Measurements from ENCODE around the gene CLCA2. TPM values are rescaled to one million over a fixed set of nuclear protein-coding genes. Genes with fewer than 3 reads are reported as not detected.

CLCA2 gene
- total RNA-seq, 1 experiment from 2014 or later = not detected

GRCh38 chr1:86448670-86449069 is 24.7 kb downstream of the CLCA2 start:
- WGBS (ENCODE audit: extremely low coverage, insufficient read length, low lambda C conversion rate) = no CpG with 5 or more reads among the region's 1 CpG
- no peak overlapping the region for H3K56ac ChIP-seq (ENCODE audit: insufficient read length, low read depth, low read length)
- no peak for DNase-seq
- H3K79me1 ChIP-seq (ENCODE audit: insufficient read depth, low read depth, low read length, poor library complexity, severe bottlenecking) = no peaks in the 10 kb centered on the region
- no peak overlapping the region for H3K23ac ChIP-seq (ENCODE audit: insufficient read length, low read depth, low read length)
- H4K20me1 ChIP-seq (ENCODE audit: control insufficient read depth, insufficient read depth, insufficient read length) = no peaks in the 10 kb centered on the region
- Mint-ChIP-seq H3K4me3 (no peak overlapping the region), H3K27ac (no peak overlapping the region), H3K9me3 (no peaks in the 10 kb centered on the region), H3K27me3 (ENCODE audit: low read depth) (no peaks in the 10 kb centered on the region), H3K36me3 (ENCODE audit: insufficient read depth in 1 of 3, low read depth in 3 of 3) (no peaks in the 10 kb centered on the region), H3K4me1 (peaks cover 2 to 3% of the 10 kb centered on the region in 2 experiments; a peak in 1 of 4 replicates)
- no peak overlapping the region for H3K4me2 ChIP-seq (ENCODE audit: insufficient read depth, insufficient read length, low read length)
- no peak overlapping the region for H3K9ac ChIP-seq (ENCODE audit: extremely low read depth, insufficient read length, low read length)
- H3K27me3 ChIP-seq (ENCODE audit: insufficient read depth, low read length) = no peaks in the 10 kb centered on the region
- H3K4me1 ChIP-seq (ENCODE audit: insufficient read depth, low read length) = no peaks in the 10 kb centered on the region
- no peaks in the 10 kb centered on the region for H3K23me2 ChIP-seq (ENCODE audit: insufficient read length, low read depth, low read length, poor library complexity, severe bottlenecking)
- H2BK20ac ChIP-seq (ENCODE audit: low read depth, low read length, poor library complexity, severe bottlenecking) = no peak overlapping the region
- no peak overlapping the region for H3K27ac ChIP-seq (ENCODE audit: insufficient read length, low read depth, low read length)
- no peak for TF ChIP-seq CTCF (conservative IDR thresholded peaks at IDR 0.05)
- no peak overlapping the region for H2AFZ ChIP-seq (ENCODE audit: low read length)
- no peak overlapping the region for H2BK15ac ChIP-seq (ENCODE audit: low read depth, low read length)
- H3K4ac ChIP-seq (ENCODE audit: low read depth, low read length) = no peak overlapping the region
- H3K9me3 ChIP-seq (ENCODE audit: control insufficient read depth, low read depth, low read length) = no peaks in the 10 kb centered on the region
- H3K14ac ChIP-seq (ENCODE audit: insufficient read depth, low read length) = no peak overlapping the region
- no peak overlapping the region for H2BK120ac ChIP-seq (ENCODE audit: low read depth, low read length, poor library complexity, severe bottlenecking)
- no peak overlapping the region for H2BK5ac ChIP-seq (ENCODE audit: insufficient read length, low read length)
- H3K79me2 ChIP-seq (ENCODE audit: insufficient read depth, low read length) = no peaks in the 10 kb centered on the region
- no peak overlapping the region for H4K8ac ChIP-seq (replicated peaks; ENCODE audit: insufficient read length, low read depth, low read length)
- H4K91ac ChIP-seq (ENCODE audit: insufficient read length, low read depth, low read length) = no peak overlapping the region
- no peak overlapping the region for H3T11ph ChIP-seq (ENCODE audit: low read length)
- H2AK5ac ChIP-seq (ENCODE audit: insufficient read length, low read length) = no peak overlapping the region
- no peak overlapping the region for H4K5ac ChIP-seq (ENCODE audit: insufficient read length, low read depth, low read length)
- H3K18ac ChIP-seq (ENCODE audit: insufficient read length, low read depth, low read length) = no peak overlapping the region
- no peak overlapping the region for H2BK12ac ChIP-seq (ENCODE audit: insufficient read length, low read depth, low read length)

Data from H9 (cell line).